Activated CD8-positive, alpha-beta memory T cell treated with anti-CD3 and anti-CD28 coated beads, Interleukin-2, amount 10 ng/mL, durations not matched to agents 7 days and 5 days (primary cell): ENCODE measurements around the gene SLC25A44. TPM values are rescaled to one million over a fixed set of nuclear protein-coding genes. Genes with fewer than 3 reads are reported as not detected.
"Not testable (repeated sequence)": the region's sequence is repeated elsewhere in the genome, so short reads cannot be mapped to it uniquely, and the experiment has no call there.

Experiments
- ATAC-seq: fragments of 150-1000 bp; cut with Tn5 transposase; one replicate; pipeline ENCODE4 v1.10.0; 2021; ENCODE audit warnings: moderate library complexity
- CTCF ChIA-PET: fragments of 350-600 bp; sonication (Branson Sonifier 250); formaldehyde crosslinking; loops from one replicate; lab custom pipeline; 2021; ENCODE audit warnings: antibody characterized with exemption; lab: Charles Lee
- DNase-seq: peaks from one replicate; pipeline ENCODE4 v3.0.0-alpha.2; 2020
- H3K27ac Mint-ChIP-seq: one replicate; pipeline ENCODE4 v1.8.0; 2021; ENCODE audit warnings: mild to moderate bottlenecking, mixed read lengths
- H3K27me3 Mint-ChIP-seq: one replicate; pipeline ENCODE4 v1.8.0; 2021; ENCODE audit warnings: mixed read lengths
- H3K36me3 Mint-ChIP-seq: one replicate; pipeline ENCODE4 v1.8.0; 2021; ENCODE audit warnings: mild to moderate bottlenecking, mixed read lengths
- H3K4me1 Mint-ChIP-seq: one replicate; pipeline ENCODE4 v1.8.0; 2021; ENCODE audit warnings: mixed read lengths
- H3K4me3 Mint-ChIP-seq: one replicate; pipeline ENCODE4 v1.8.0; 2021; ENCODE audit warnings: mild to moderate bottlenecking, moderate library complexity, mixed read lengths
- H3K9me3 Mint-ChIP-seq: one replicate; pipeline ENCODE4 v1.8.0; 2022; ENCODE audit warnings: low read depth, mixed read lengths
- total RNA-seq, 2 experiments: library from RNA; stranded (reverse); gene quantifications; one replicate each; pipeline ENCODE4 v1.2.3, GENCODE V29; 2021

The SLC25A44 gene
- total RNA-seq, 2 experiments from 2014 or later, result 41.4 to 48.4 TPM

DNA sequence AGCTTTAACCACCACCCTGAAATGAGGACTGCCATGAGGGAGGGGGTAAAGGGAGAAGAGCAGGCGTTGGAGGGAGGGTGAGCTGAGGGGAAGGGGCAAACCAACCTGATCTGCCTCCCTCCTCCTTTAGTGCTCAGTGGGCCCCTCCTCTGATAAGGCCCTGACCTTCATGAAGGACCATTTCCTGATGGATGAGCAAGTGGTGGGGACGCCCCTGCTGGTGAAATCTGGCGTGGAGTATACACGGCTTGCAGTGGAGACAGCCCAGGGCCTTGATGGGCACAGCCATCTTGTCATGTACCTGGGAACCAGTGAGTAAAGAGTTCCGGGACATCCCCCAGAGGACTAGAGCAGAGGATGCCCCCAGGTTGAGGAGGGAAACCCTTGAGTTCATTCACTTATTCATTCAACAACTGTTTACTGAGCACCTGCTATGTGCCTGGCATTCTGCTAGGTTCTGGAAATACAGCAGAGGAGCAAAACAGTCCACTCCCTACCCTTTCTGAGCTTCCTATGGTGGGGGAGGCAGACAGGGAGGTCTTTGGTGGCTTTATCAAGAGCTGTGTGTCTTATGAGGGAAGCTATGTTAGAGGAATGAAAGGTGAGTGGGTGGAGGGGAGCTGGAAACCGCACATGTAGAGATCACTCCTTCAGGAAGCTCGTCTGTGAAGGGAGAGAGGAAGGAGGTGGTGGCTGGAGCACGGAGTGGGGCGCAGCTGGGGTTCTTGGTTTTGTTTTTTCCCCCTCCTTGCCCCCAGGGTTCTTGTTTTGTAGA is 21.0 kb upstream of the SLC25A44 start:
- CTCF ChIA-PET, result interaction anchor here (0.6 to 0.9 kb wide), 2 partner anchors 28 to 44 kb away, joined by 3 read pairs; no protein-coding TSS in a partner anchor
- Mint-ChIP-seq H3K27ac (no peak overlapping the region), H3K36me3 (peaks cover 3% of the 10 kb centered on the region), H3K27me3 (no peaks in the 10 kb centered on the region), H3K9me3 (no peaks in the 10 kb centered on the region), H3K4me3 (no peak overlapping the region), H3K4me1 (peaks cover 4% of the 10 kb centered on the region)
- no peak for DNase-seq
- ATAC-seq, result no peak

DNA sequence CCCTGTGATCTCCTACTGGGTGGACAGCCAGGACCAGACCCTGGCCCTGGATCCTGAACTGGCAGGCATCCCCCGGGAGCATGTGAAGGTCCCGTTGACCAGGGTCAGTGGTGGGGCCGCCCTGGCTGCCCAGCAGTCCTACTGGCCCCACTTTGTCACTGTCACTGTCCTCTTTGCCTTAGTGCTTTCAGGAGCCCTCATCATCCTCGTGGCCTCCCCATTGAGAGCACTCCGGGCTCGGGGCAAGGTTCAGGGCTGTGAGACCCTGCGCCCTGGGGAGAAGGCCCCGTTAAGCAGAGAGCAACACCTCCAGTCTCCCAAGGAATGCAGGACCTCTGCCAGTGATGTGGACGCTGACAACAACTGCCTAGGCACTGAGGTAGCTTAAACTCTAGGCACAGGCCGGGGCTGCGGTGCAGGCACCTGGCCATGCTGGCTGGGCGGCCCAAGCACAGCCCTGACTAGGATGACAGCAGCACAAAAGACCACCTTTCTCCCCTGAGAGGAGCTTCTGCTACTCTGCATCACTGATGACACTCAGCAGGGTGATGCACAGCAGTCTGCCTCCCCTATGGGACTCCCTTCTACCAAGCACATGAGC is 17.2 kb upstream of the SLC25A44 start:
- Mint-ChIP-seq H3K4me1 (peaks cover 10% of the 10 kb centered on the region), H3K36me3 (peaks cover 2% of the 10 kb centered on the region), H3K9me3 (no peaks in the 10 kb centered on the region), H3K27ac (no peak overlapping the region), H3K27me3 (peaks cover 2% of the 10 kb centered on the region), H3K4me3 (no peak overlapping the region)
- ATAC-seq (no peak), DNase-seq (no peak)
- CTCF ChIA-PET, result interaction anchor here (0.7 kb wide), 1 partner anchor 706 kb away, joined by 4 read pairs; no protein-coding TSS in a partner anchor

DNA sequence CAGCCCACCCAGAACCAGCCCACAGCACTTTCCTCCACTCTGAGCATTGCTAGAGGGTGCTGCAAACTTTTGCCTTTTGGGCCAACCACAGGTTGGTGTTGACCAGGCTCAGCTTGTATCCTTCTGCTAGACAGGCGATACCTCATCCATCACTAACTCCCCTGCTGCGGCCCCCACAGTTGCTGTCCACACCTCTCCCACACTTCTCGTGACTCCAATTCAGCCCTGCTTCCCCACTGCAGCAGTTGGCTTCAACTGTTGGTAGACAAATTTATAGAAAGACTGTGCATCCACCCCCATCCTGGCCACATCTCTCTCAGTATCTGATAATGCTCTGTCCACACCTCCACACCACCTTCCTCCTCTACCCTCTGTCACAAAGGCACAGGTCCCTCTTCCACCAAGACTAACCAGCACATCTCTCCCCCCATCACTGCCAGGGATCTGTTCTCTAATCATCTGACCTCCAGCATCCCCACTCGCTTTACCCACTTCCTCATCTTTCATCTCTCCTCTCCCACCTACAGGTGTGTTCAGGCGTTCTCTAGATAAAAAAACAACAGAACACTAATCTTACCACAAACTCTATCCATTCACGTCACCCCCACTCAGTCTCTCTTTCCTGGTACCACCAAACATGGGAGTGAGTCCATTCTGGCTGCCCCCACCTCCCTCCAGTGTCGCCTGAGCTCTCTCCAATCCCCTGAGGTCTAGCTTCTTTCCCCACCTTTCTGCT is 15.8 kb upstream of the SLC25A44 start:
- DNase-seq, result no peak
- H3K9me3 Mint-ChIP-seq, result no peaks in the 10 kb centered on the region
- ATAC-seq, result peak; percentile 23
- CTCF ChIA-PET, result interaction anchor here (0.7 kb wide), 1 partner anchor 10 kb away, joined by 4 read pairs; no protein-coding TSS in a partner anchor
- H3K36me3 Mint-ChIP-seq, result peaks cover 2% of the 10 kb centered on the region
- H3K4me3 Mint-ChIP-seq, result no peak overlapping the region
- H3K4me1 Mint-ChIP-seq, result peaks cover 9% of the 10 kb centered on the region
- no peak overlapping the region for H3K27ac Mint-ChIP-seq
- H3K27me3 Mint-ChIP-seq, result peaks cover 2% of the 10 kb centered on the region

DNA sequence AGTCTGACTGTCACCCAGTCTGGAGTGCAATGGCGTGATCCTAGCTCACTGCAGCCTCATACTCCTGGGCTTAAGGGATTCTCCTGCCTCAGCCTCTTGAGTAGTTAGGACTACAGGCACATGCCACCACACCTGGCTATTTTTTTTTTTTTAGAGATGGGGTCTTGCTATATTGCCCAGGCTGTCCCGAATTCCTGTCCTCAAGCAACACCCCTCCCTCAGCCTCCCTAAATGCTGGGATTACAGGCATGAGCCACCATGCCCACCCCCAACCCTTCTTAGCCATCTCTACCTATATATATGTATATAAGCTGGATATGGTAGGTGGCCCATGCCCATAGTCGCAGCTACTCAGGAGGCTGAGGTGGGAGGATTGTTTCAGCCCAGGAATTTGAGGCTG is 13.4 kb upstream of the SLC25A44 start:
- Mint-ChIP-seq H3K36me3 (peaks cover 2% of the 10 kb centered on the region), H3K9me3 (no peaks in the 10 kb centered on the region), H3K4me1 (peaks cover 9% of the 10 kb centered on the region)

DNA sequence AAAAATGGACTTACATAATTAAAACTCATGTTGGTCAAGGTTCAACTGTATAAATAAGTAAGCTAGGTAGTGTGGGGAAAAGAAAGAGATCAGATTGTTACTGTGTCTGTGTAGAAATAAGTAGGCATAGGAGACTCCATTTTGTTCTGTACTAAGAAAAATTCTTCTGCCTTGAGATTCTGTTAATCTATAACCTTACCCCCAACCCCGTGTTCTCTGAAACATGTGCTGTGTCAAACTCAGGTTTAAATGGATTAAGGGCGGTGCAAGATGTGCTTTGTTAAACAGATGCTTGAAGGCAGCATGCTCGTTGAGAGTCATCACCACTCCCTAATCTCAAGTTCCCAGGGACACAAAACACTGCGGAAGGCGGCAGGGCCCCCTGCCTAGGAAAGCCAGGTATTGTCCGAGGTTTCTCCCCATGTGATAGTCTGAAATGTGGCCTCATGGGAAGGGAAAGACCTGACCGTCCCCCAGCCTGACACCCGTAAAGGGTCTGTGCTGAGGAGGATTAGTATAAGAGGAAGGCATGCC is 12.4 kb upstream of the SLC25A44 start:
- H3K36me3 Mint-ChIP-seq, H3K9me3 Mint-ChIP-seq, CTCF ChIA-PET, H3K4me1 Mint-ChIP-seq, H3K27me3 Mint-ChIP-seq, H3K4me3 Mint-ChIP-seq, H3K27ac Mint-ChIP-seq, ATAC-seq, DNase-seq: not testable (repeated sequence)

More for the DNA sequence above, 13.4 kb upstream of the SLC25A44 start:
- Mint-ChIP-seq H3K27me3 (peaks cover 2% of the 10 kb centered on the region), H3K4me3 (no peak overlapping the region), H3K27ac (no peak overlapping the region)
- DNase-seq (no peak), ATAC-seq (no peak)
- CTCF ChIA-PET, result no interaction called here

DNA sequence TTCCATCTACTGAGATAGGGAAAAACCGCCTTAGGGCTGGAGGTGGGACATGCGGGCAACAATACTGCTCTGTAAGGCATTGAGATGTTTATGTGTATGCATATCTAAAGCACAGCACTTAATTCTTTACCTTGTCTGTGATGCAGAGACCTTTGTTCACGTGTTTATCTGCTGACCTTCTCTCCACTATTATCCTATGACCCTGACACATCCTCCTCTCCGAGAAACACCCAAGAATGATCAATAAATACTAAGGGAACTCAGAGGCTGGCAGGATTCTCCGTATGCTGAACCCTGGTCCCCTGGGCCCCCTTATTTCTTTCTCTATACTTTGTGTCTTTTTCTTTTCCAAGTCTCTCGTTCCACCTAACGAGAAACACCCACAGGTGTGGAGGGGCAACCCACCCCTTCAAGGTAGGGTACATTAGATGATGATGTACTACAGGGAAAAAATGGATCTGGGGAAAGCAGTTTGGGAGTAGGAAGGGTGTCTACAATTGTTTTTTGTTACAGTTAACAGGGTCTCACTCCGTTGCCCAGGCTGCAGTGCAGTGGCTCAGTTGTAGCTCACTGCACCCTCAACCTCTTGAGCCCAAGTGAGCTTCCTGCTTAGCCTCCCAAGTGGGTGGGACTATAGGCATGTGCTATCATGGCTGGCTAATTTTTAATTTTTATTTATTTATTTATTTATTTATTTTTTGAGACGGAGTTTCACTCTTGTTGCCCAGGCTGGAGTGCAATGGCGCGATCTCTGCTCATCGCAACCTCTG is 11.7 kb upstream of the SLC25A44 start:
- CTCF ChIA-PET, H3K27me3 Mint-ChIP-seq, H3K36me3 Mint-ChIP-seq, H3K4me3 Mint-ChIP-seq, H3K27ac Mint-ChIP-seq, DNase-seq, H3K9me3 Mint-ChIP-seq, H3K4me1 Mint-ChIP-seq, ATAC-seq: not testable (repeated sequence)

DNA sequence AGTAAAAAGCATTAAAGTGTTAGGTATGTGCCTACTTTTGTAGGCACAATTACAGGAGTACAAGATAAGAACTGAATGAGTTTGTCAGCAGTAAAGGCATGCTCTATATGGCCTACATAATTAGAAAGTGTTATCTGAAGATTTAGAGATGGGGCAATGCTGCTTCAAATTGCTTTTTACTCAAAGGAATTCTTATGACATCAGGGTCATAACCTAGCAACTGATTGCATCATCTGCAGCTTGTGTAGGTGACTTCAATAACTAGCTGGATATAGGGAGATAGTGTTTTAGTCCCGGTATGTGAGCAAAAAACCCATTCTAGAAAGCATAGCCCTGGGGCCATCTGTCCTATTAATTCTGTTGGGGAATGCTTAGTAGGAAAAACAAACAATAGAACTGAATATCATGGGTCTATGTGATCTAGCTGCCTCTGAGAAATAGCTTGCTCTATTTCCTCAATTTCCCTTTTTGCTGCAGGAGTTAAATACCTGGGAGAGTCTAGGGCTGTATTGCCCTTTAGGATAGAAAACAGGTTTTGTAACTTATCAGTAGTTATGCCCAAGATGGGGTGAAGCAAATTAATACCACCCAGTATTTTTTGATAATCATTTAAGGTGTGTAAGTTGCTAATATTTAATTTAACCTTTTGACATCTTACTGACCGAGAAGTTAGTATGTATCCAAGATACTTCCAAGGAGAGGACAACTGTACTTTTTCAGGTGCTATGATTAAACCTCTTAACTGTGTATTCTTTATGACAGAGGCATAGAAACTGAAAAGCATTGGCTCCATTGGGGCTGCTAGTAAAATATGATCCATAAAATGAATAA is 7.3 kb upstream of the SLC25A44 start:
- CTCF ChIA-PET, DNase-seq: not testable (repeated sequence)

DNA sequence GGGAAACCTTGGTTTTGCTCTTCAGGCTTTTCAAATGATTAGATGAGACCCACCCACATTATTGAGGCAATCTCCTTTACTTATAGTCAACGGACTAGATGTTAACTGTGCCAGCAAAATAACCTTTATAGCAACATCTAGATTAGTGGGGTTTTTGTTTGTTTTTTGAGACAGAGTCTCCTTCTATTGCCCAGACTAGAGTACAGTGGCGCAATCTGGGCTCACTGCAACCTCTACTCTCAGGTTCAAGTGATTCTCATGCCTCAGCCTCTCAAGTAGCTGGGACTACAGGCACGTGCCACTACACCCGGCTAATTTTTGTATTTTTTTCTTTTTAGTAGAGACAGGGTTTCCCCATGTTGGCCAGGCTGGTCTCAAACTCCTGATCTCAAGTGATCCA is 3.6 kb upstream of the SLC25A44 start:
- H3K36me3 Mint-ChIP-seq, H3K27ac Mint-ChIP-seq, H3K27me3 Mint-ChIP-seq, DNase-seq, H3K4me3 Mint-ChIP-seq, ATAC-seq, H3K9me3 Mint-ChIP-seq, CTCF ChIA-PET: not testable (repeated sequence)
- peaks cover 22% of the 10 kb centered on the region for H3K4me1 Mint-ChIP-seq

More for the DNA sequence above, 7.3 kb upstream of the SLC25A44 start:
- not testable (repeated sequence) for H3K4me1 Mint-ChIP-seq, H3K36me3 Mint-ChIP-seq, H3K4me3 Mint-ChIP-seq, H3K9me3 Mint-ChIP-seq, ATAC-seq, H3K27me3 Mint-ChIP-seq, H3K27ac Mint-ChIP-seq

DNA sequence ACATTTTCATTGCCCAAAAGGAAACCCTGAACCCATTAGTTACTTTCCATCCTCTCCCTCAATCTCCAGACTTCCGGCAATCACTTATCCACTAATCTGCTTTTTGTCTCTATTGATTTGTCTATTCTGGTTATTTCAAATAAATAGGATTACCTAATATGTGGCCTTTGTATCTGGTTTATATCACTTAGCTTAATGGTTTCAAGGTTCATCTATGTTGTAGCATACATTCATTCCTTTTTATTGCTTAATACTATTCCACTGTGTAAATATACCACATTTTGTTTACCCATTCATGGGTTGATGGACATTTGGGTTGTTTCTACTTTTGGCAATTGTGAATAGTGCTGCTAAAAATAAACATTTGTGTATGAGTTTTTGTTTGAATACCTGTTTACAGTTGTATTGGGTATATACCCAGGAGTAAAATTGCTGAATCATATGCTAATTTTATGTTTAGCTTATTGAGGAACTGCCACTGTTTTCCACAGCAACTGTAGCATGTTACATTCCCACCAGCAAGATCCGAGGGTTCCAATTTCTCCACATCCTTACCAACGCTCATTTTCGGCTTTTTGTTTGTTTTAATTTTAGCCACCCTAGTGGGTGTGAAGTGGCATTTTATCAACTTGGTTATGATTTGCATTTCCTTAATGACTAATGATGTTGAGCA is 2.5 kb upstream of the SLC25A44 start:
- no peak for ATAC-seq
- H3K9me3 Mint-ChIP-seq, result peaks cover 5% of the 10 kb centered on the region
- peaks cover 34% of the 10 kb centered on the region for H3K4me1 Mint-ChIP-seq
- H3K27ac Mint-ChIP-seq, result no peak overlapping the region
- peaks cover 11% of the 10 kb centered on the region for H3K36me3 Mint-ChIP-seq
- H3K4me3 Mint-ChIP-seq, result no peak overlapping the region
- no peak for DNase-seq
- CTCF ChIA-PET, result interaction anchor here (1.4 to 3.4 kb wide), 2 partner anchors 34 to 46 kb away, joined by 4 to 26 read pairs; no protein-coding TSS in a partner anchor
- no peaks in the 10 kb centered on the region for H3K27me3 Mint-ChIP-seq

DNA sequence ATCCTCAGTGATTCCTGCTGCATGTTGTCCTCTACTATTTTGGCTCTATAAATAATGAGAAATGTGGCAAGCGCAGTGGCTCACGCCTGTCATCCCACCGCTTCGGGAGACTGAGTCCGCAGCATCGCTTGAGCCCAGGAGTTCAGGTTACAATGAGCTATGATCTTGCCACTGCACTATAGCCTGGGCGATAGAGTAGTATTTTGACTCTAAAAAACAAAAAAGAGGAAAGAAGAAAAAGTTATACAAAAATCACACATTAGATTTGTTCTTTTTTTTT is 756 bp upstream of the SLC25A44 start:
- ATAC-seq (no peak), DNase-seq (no peak)
- peak overlapping the region; percentile 96 for H3K4me3 Mint-ChIP-seq
- no peaks in the 10 kb centered on the region for H3K27me3 Mint-ChIP-seq
- H3K4me1 Mint-ChIP-seq, result peaks cover 49% of the 10 kb centered on the region
- peaks cover 19% of the 10 kb centered on the region for H3K36me3 Mint-ChIP-seq
- CTCF ChIA-PET, result interaction anchor here (1.1 to 3.4 kb wide), 5 partner anchors 10 to 52 kb away, joined by 3 to 26 read pairs (median 5); partner anchors contain the start of gene PMF1
- peak overlapping the region; percentile 95 for H3K27ac Mint-ChIP-seq
- peaks cover 3% of the 10 kb centered on the region for H3K9me3 Mint-ChIP-seq

DNA sequence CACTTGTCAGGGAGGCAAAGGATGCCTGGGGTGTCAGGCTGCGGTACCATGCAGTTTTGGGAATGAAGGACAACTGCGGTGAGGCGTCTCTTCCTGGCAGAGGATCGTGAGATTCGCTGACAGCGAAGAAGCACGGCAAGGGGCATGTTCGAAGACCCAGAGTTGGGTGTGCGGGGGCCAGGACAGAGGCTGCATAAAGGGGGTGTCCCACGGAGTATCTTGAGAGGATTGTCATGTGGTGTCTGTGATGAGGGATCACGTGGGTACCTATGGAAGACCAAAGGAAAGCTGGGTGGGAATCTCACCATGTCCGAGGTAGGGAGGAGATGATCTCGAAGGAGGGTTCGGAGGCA is 372 bp downstream of the SLC25A44 start:
- no peaks in the 10 kb centered on the region for H3K27me3 Mint-ChIP-seq

More for the DNA sequence above, 372 bp downstream of the SLC25A44 start:
- CTCF ChIA-PET, result interaction anchor here (1.0 to 3.4 kb wide), 6 partner anchors 9 to 53 kb away, joined by 3 to 26 read pairs (median 4); partner anchors contain the start of gene PMF1
- no peaks in the 10 kb centered on the region for H3K9me3 Mint-ChIP-seq
- H3K36me3 Mint-ChIP-seq, result peaks cover 22% of the 10 kb centered on the region
- H3K27ac Mint-ChIP-seq, result peak overlapping the region; percentile 95
- H3K4me1 Mint-ChIP-seq, result peaks cover 61% of the 10 kb centered on the region
- peak; percentile 4 for ATAC-seq
- H3K4me3 Mint-ChIP-seq, result peak overlapping the region; percentile 96
- DNase-seq, result no peak
